Endothelial cell (in vitro differentiated cells): Measurements from ENCODE around the gene MTCP1. TPM values are rescaled to one million over a fixed set of nuclear protein-coding genes. Genes with fewer than 3 reads are reported as not detected.

Source experiments
- DNase-seq: peaks from one replicate; pipeline ENCODE4 v3.0.0; 2021; ENCODE audit warnings: low spot score
- H3K27ac Mint-ChIP-seq: one replicate; pipeline ENCODE4 v1.8.0; 2021; ENCODE audit warnings: mixed read lengths, inconsistent platforms; ENCODE audit not compliant: unreplicated experiment
- H3K27me3 Mint-ChIP-seq: one replicate; pipeline ENCODE4 v1.8.0; 2021; ENCODE audit warnings: mild to moderate bottlenecking, moderate library complexity, mixed read lengths, inconsistent platforms; ENCODE audit not compliant: unreplicated experiment
- H3K36me3 Mint-ChIP-seq: one replicate; pipeline ENCODE4 v1.8.0; 2021; ENCODE audit warnings: mild to moderate bottlenecking, low read depth, mixed read lengths, inconsistent platforms; ENCODE audit not compliant: unreplicated experiment
- H3K4me1 Mint-ChIP-seq: one replicate; pipeline ENCODE4 v1.8.0; 2021; ENCODE audit warnings: mild to moderate bottlenecking, mixed read lengths, inconsistent platforms; ENCODE audit not compliant: unreplicated experiment
- H3K4me3 Mint-ChIP-seq: one replicate; pipeline ENCODE4 v1.8.0; 2021; ENCODE audit warnings: mild to moderate bottlenecking, mixed read lengths, inconsistent platforms; ENCODE audit not compliant: unreplicated experiment
- H3K9me3 Mint-ChIP-seq: one replicate; pipeline ENCODE4 v1.8.0; 2021; ENCODE audit warnings: mixed read lengths, inconsistent platforms; ENCODE audit not compliant: unreplicated experiment
- CTCF ChIP-seq: fragments of 200-600 bp; sonication (generic); IDR thresholded peaks from one replicate; pipeline ENCODE4 v1.5.0; 2021; ENCODE audit warnings: antibody characterized with exemption; ENCODE audit not compliant: unreplicated experiment
- total RNA-seq: library from RNA; stranded (reverse); fragmentation: NEBNext Ultra II Directional; extraction: Animal tissue kit (Norgen Biotek cat#: 25700); gene quantifications from one replicate; pipeline ENCODE4 v1.2.1, GENCODE V29; 2021; ENCODE audit not compliant: unreplicated experiment

The MTCP1 gene
- total RNA-seq, 1 donor from 2014 or later: 15.2 TPM

GRCh38 chrX:155108427-155108826 lies 37.5 kb upstream of the MTCP1 start:
- no peaks in the 10 kb centered on the region for H3K36me3 Mint-ChIP-seq
- no peak for TF ChIP-seq CTCF
- no peaks in the 10 kb centered on the region for H3K27me3 Mint-ChIP-seq
- H3K9me3 Mint-ChIP-seq: no peaks in the 10 kb centered on the region
- no peak overlapping the region for H3K4me3 Mint-ChIP-seq
- H3K27ac Mint-ChIP-seq: no peak overlapping the region
- H3K4me1 Mint-ChIP-seq: no peaks in the 10 kb centered on the region
- DNase-seq: no peak

GRCh38 chrX:155105919-155106318 lies 35.0 kb upstream of the MTCP1 start:
- H3K27ac Mint-ChIP-seq: no peak overlapping the region
- no peak overlapping the region for H3K4me3 Mint-ChIP-seq
- TF ChIP-seq CTCF: no peak
- DNase-seq: no peak
- no peaks in the 10 kb centered on the region for H3K4me1 Mint-ChIP-seq
- H3K27me3 Mint-ChIP-seq: no peaks in the 10 kb centered on the region
- no peaks in the 10 kb centered on the region for H3K9me3 Mint-ChIP-seq
- no peaks in the 10 kb centered on the region for H3K36me3 Mint-ChIP-seq

GRCh38 chrX:155094468-155095061 lies 23.6 kb upstream of the MTCP1 start:
- no peaks in the 10 kb centered on the region for H3K9me3 Mint-ChIP-seq
- H3K4me1 Mint-ChIP-seq: peaks cover 5% of the 10 kb centered on the region
- TF ChIP-seq CTCF: peak; percentile 60
- H3K36me3 Mint-ChIP-seq: peaks cover 4% of the 10 kb centered on the region
- DNase-seq: peak; percentile 5
- no peak overlapping the region for H3K4me3 Mint-ChIP-seq
- H3K27me3 Mint-ChIP-seq: peaks cover 1% of the 10 kb centered on the region
- H3K27ac Mint-ChIP-seq: no peak overlapping the region

GRCh38 chrX:155086961-155087735 lies 16.2 kb upstream of the MTCP1 start:
- Mint-ChIP-seq H3K36me3 (peaks cover 4% of the 10 kb centered on the region), H3K27me3 (no peaks in the 10 kb centered on the region), H3K4me1 (peaks cover 15% of the 10 kb centered on the region), H3K4me3 (no peak overlapping the region), H3K27ac (no peak overlapping the region), H3K9me3 (no peaks in the 10 kb centered on the region)
- no peak for TF ChIP-seq CTCF
- no peak for DNase-seq

GRCh38 chrX:155086202-155086840 lies 15.4 kb upstream of the MTCP1 start:
- no peaks in the 10 kb centered on the region for H3K27me3 Mint-ChIP-seq
- no peak overlapping the region for H3K4me3 Mint-ChIP-seq
- no peaks in the 10 kb centered on the region for H3K9me3 Mint-ChIP-seq
- peak; percentile 41 for DNase-seq
- no peak overlapping the region for H3K27ac Mint-ChIP-seq
- H3K4me1 Mint-ChIP-seq: peaks cover 15% of the 10 kb centered on the region
- H3K36me3 Mint-ChIP-seq: peaks cover 4% of the 10 kb centered on the region
- peak; percentile 43 for TF ChIP-seq CTCF
